MG63 (cell line): ENCODE data around the gene CALML4. TPM values are rescaled to one million over a fixed set of nuclear protein-coding genes. Genes with fewer than 3 reads are reported as not detected.
A peak's percentile ranks its signal among the peaks of the same experiment; 100 is the strongest.
"Not testable (repeated sequence)": the region's sequence is repeated elsewhere in the genome, so short reads cannot be mapped to it uniquely, and the experiment has no call there.

Experiments used
- DNase-seq: peaks from one replicate; pipeline ENCODE4 v3.0.0-alpha.2; 2020
- H3K27me3 ChIP-seq: fragments of 250-450 bp; sonication (Bioruptor Pico); 2 replicates; pipeline ENCODE4 v1.5.1; 2020; ENCODE audit warnings: mild to moderate bottlenecking, moderate library complexity
- H3K36me3 ChIP-seq: fragments of 250-450 bp; sonication (Bioruptor Pico); 2 replicates; pipeline ENCODE4 v1.5.1; 2020; ENCODE audit warnings: mild to moderate bottlenecking, moderate library complexity
- H3K4me3 ChIP-seq: fragments of 250-450 bp; sonication (Bioruptor Pico); 2 replicates; pipeline ENCODE4 v1.5.1; 2020; ENCODE audit warnings: mild to moderate bottlenecking, moderate library complexity
- H3K9me3 ChIP-seq: fragments of 250-450 bp; sonication (Bioruptor Pico); 2 replicates; pipeline ENCODE4 v1.5.1; 2020; ENCODE audit warnings: mild to moderate bottlenecking, moderate library complexity
- total RNA-seq: library from RNA; depleted of rRNA; stranded (reverse); fragments of >200 nt; shearing (Covaris generic); gene quantifications from 2 replicates; pipeline ENCODE4 v1.2.3, GENCODE V29; 2014; ENCODE audit warnings: low replicate concordance

Gene CALML4
- total RNA-seq, 1 experiment from 2014 or later, result 0.82 TPM

GRCh38 chr15:68228971-68229385, 23.8 kb upstream of the CALML4 start:
- Histone ChIP-seq H3K36me3 (peaks cover 29% of the 10 kb centered on the region), H3K4me3 (peak overlapping the region; percentile 97), H3K9me3 (no peaks in the 10 kb centered on the region), H3K27me3 (no peaks in the 10 kb centered on the region)
- DNase-seq, result no peak

DNA sequence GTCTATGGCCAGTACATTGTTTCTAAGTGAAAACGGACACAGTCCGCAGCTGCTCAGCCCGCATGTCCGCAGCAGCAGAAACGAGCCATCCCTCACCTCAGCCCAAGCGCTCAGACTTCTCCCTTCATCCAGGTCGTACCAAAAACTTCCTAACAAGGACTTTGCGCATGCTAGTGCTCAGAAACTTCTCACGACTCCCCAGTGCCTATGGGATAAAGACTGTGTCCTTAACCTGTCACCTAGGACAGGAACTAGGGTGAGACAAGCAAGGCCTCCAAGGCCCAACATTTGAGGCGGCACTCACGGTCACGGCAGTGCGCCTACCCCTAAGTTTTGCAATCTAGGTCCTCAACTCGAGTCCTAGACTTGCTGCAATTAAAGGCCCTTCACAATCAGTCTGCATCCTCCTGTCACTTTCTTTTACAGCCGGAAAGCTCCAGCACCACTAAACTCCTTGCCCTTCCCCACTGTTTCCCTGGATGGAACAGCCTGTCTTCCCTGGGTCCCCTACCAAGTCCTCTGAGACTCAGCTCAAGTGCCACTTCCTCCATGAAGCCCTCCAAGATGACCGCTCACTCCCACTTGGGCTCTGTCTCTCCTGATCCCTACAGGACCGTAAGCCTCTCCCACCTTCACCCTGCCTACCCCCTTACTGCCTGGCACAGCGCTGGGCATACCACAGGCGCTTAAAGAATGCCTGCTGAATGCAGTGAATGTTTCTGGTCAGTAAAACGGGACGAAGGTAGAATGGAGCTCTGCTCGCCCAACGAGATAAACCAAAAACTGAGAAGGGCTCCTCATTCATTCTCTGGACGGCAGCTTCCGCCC, 23.2 kb upstream of the CALML4 start:
- Histone ChIP-seq H3K4me3 (peak overlapping the region; percentile 97), H3K9me3 (no peaks in the 10 kb centered on the region), H3K27me3 (no peaks in the 10 kb centered on the region), H3K36me3 (peaks cover 35% of the 10 kb centered on the region)
- DNase-seq, result peak; percentile 38

- no peak for DNase-seq
- peaks cover 40% of the 10 kb centered on the region for H3K36me3 ChIP-seq
- H3K4me3 ChIP-seq, result peak overlapping the region; percentile 97
- H3K9me3 ChIP-seq, result no peaks in the 10 kb centered on the region
- H3K27me3 ChIP-seq, result no peaks in the 10 kb centered on the region
Observed at GRCh38 chr15:68227643-68228142, 22.6 kb upstream of the CALML4 start.

DNA sequence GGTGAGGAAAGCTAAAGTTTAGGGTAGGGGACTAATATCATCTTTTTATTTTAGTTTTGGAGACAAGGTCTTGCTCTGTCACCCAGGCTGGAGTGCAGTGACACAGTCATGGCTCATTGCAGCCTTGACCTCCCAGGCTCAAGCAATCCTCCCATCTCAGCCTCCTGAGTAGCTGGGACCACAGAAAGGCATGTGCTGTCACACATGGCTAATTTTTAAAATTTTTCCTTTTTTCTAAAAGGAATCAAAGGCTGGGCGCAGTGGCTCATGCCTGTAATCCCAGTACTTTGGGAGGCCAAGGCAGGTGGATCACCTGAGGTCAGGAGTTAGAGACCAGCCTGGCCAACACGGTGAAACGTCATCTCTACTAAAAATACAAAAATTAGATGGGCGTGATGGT, 20.3 kb upstream of the CALML4 start:
- not testable (repeated sequence) for DNase-seq, H3K9me3 ChIP-seq, H3K27me3 ChIP-seq, H3K4me3 ChIP-seq
- H3K36me3 ChIP-seq, result peaks cover 46% of the 10 kb centered on the region

DNA sequence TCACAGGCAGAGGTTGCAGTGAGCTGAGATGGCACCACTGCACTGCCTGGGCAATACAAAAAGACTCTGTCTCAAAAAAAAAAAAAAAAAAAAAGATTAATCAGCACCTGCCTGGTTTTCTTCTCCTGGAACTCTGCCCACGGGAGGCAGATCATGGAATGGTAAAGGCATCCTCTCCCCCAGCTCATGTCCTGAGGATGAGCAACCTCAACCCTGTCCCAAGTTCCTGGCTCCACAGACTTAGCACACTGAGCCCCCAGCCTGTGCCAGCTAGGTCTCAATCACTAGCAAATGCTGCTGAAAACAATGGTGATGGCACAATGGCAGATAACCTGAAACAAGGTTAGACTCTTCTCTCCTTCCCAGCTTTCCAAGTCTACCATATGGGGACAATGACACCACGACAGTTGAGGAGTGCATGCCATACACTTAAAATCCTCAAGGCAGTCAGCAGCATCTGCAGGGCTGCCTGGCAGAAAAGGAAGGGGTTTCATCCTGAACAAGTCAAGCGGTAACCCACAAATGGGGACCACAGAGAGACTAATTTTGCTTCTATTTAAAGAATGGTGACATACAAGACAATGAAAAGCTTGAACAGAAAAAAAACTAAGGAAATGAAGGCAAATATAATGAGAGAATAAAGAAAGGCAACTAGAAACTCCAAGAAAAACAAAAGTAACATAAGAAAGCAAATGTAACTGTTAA, 19.6 kb upstream of the CALML4 start:
- H3K9me3 ChIP-seq, result no peaks in the 10 kb centered on the region

DNA sequence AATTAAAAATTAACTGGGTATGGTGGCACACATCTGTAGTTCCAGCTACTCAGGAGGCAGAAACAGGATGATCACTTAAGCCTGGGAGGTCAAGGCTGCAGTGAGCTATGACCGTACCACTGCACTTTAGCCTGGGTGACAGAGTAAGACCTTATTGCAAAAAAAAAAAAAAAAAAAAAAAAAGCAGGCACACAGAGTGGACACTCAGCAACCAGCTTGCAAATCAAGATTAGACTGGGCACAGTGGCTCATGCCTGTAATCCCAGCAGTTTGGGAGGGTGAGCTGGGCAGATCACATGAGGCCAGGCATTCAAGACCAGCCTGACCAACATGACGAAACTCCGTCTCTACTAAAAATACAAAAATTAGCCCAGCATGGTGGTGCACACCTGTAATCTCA, 19.0 kb upstream of the CALML4 start:
- Histone ChIP-seq H3K4me3 (no peak overlapping the region), H3K27me3 (no peaks in the 10 kb centered on the region), H3K9me3 (no peaks in the 10 kb centered on the region), H3K36me3 (peaks cover 59% of the 10 kb centered on the region)
- DNase-seq, result no peak

More for the DNA sequence above, 19.6 kb upstream of the CALML4 start:
- DNase-seq, result no peak
- no peaks in the 10 kb centered on the region for H3K27me3 ChIP-seq
- peaks cover 53% of the 10 kb centered on the region for H3K36me3 ChIP-seq
- no peak overlapping the region for H3K4me3 ChIP-seq

GRCh38 chr15:68223171-68223570, 18.0 kb upstream of the CALML4 start:
- H3K4me3 ChIP-seq, result no peak overlapping the region
- H3K9me3 ChIP-seq, result no peaks in the 10 kb centered on the region
- no peak for DNase-seq
- peaks cover 61% of the 10 kb centered on the region for H3K36me3 ChIP-seq
- H3K27me3 ChIP-seq, result no peaks in the 10 kb centered on the region

DNA sequence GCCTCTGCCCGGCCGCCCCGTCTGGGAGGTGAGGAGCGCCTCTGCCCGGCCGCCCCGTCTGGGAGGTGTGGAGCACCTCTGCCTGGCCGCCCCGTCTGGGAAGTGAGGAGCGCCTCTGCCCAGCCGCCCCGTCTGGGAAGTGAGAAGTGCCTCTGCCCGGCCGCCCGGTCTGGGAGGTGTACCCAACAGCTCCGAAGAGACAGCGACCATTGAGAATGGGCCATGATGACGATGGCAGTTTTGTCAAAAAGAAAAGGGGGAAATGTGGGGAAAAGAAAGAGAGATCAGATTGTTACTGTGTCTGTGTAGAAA, 17.3 kb upstream of the CALML4 start:
- peaks cover 55% of the 10 kb centered on the region for H3K36me3 ChIP-seq
- not testable (repeated sequence) for H3K4me3 ChIP-seq, H3K9me3 ChIP-seq, DNase-seq, H3K27me3 ChIP-seq

DNA sequence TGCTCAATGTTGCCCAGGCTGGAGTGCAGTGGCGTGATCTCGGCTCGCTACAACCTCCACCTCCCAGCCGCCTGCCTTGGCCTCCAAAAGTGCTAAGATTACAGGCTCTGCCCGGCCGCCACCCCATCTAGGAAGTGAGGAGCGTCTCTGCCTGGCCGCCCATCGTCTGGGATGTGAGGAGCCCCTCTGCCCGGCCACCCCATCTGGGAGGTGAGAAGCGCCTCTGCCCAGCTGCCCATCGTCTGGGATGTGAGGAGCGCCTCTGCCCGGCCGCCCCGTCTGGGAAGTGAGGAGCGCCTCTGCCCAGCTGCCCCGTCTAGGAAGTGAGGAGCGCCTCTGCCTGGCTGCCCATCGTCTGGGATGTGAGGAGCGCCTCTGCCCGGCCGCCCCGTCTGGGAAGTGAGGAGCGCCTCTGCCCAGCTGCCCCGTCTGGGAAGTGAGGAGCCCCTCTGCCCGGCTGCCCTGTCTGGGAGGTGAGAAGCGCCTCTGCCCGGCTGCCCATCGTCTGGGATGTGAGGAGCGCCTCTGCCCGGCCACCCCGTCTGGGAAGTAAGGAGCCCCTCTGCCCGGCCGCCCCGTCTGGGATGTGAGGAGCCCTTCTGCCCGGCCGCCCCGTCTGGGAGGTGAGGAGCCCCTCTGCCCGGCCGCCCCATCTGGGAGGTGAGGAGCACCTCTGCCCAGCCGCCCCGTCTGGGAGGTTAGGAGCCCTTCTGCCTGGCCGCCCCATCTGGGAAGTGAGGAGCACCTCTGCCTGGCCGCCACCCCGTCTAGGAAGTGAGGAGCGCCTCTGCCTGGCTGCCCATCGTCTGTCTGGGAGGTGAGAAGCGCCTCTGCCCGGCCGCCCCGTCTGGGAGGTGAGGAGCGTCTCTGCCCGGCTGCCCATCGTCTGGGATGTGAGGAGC, 16.6 kb upstream of the CALML4 start:
- peaks cover 55% of the 10 kb centered on the region for H3K36me3 ChIP-seq
- DNase-seq, H3K27me3 ChIP-seq, H3K4me3 ChIP-seq, H3K9me3 ChIP-seq: not testable (repeated sequence)

GRCh38 chr15:68220967-68221366, 15.8 kb upstream of the CALML4 start:
- H3K36me3 ChIP-seq, result peaks cover 55% of the 10 kb centered on the region

GRCh38 chr15:68220489-68220888, 15.4 kb upstream of the CALML4 start:
- DNase-seq, result no peak
- H3K27me3 ChIP-seq, result no peaks in the 10 kb centered on the region
- H3K36me3 ChIP-seq, result peaks cover 54% of the 10 kb centered on the region
- H3K4me3 ChIP-seq, result no peak overlapping the region
- no peaks in the 10 kb centered on the region for H3K9me3 ChIP-seq

More at GRCh38 chr15:68220967-68221366, 15.8 kb upstream of the CALML4 start:
- H3K27me3 ChIP-seq, result no peaks in the 10 kb centered on the region
- DNase-seq, result no peak
- H3K9me3 ChIP-seq, result no peaks in the 10 kb centered on the region
- no peak overlapping the region for H3K4me3 ChIP-seq

- Histone ChIP-seq H3K9me3 (no peaks in the 10 kb centered on the region), H3K36me3 (peaks cover 56% of the 10 kb centered on the region), H3K4me3 (no peak overlapping the region), H3K27me3 (no peaks in the 10 kb centered on the region)
- no peak for DNase-seq
Observed at GRCh38 chr15:68218847-68219798, 14.0 kb upstream of the CALML4 start.

DNA sequence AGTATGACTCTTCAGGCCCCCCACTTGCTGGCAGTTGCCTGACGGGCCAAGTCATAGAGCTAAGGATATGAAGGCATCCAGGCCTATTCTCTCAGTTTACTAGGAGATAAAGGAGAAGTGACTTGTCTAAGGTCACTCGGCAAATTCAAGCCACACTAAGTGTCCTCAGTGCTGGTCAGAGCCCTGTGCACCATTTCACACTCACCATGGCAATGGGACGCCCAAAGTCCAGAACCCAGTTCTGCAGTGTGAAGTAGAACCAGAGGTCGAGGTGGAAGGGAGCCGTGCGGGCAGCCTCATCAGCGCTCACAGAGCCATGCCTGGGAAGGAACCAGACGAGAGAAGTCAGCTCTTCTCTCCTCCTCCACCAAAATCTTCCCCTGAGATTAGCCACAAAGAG, 13.2 kb upstream of the CALML4 start:
- no peaks in the 10 kb centered on the region for H3K9me3 ChIP-seq
- no peak for DNase-seq
- no peak overlapping the region for H3K4me3 ChIP-seq
- peaks cover 50% of the 10 kb centered on the region for H3K36me3 ChIP-seq
- H3K27me3 ChIP-seq, result no peaks in the 10 kb centered on the region

GRCh38 chr15:68217341-68217740, 12.2 kb upstream of the CALML4 start:
- DNase-seq, result no peak
- H3K27me3 ChIP-seq, result no peaks in the 10 kb centered on the region
- H3K4me3 ChIP-seq, result no peak overlapping the region
- peaks cover 43% of the 10 kb centered on the region for H3K36me3 ChIP-seq
- no peaks in the 10 kb centered on the region for H3K9me3 ChIP-seq

- peaks cover 54% of the 10 kb centered on the region for H3K36me3 ChIP-seq
- no peaks in the 10 kb centered on the region for H3K9me3 ChIP-seq
- no peak overlapping the region for H3K4me3 ChIP-seq
- no peaks in the 10 kb centered on the region for H3K27me3 ChIP-seq
- no peak for DNase-seq
Observed at GRCh38 chr15:68214838-68215254, 9.7 kb upstream of the CALML4 start.
